Activated T-helper 1 cell treated with Interleukin-2 at 50 U/mL for 16 hours (primary cell): ENCODE measurements around the gene BCAS1.
A peak's percentile ranks its signal among the peaks of the same experiment; 100 is the strongest.

Experiments used
- DNase-seq: peaks from one replicate; pipeline ENCODE4 v3.0.0-alpha.2; 2020; ENCODE audit warnings: low read depth

Gene BCAS1

DNA sequence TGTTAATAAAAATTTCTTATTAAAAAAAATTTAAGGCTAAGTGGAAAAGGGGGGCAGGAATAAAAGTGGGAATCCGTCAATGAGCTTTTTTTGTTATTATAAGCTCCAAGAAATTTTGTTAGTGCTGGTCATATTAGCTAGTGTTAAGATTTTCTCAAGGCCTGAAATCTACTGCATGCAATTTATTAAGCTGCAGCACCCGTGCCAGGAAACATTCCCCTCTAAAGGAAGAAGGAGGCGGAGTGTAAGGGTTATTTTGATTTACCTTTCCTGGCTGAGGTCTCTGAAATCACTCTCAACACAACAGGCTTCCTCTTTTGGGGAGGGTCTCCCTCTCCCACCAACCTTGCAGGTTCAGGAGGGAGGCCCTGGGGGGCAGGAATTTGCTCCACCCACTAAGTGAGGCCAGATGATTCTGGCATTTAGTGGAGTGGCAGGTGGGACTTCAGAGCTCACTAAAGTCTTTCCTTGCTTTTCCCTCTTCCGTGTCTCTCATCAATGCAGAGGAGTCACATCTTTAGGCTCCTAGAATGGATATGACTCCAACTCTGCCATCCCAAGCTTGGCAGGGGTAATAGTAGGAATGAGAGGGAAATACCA is 168.8 kb downstream of the BCAS1 start:
- no peak for DNase-seq

- no peak for DNase-seq
Measured at GRCh38 chr20:53901064-53901463, 169.3 kb downstream of the BCAS1 start.

DNA sequence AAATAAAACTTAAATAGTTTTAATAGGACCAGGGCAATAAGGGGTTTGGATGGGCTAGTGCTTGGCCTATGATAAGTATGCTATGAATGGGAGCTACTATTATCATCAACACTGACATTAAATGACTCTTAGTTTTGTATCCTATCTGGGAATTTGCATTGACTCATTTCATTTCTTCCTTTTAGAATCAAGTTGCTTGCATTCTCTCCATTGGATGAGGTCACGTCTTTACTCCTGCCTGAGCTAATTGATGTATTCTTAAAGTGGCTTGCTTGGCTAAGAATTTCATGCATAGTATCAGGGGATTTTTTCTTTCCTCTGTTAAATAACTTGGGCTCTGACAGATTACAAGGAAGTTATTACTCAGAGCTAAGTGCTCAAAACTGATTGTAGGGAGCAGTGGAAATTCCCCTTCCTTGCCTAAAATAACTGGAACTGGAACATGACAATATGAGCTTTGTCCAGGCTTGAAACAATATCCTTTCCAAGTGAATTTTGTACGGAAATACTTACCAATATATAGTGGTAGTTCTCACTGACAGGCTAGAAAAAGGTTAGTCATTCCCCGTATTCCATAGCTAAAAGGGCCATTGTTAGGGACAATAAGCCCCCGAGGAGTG is 169.9 kb downstream of the BCAS1 start:
- DNase-seq = no peak

DNA sequence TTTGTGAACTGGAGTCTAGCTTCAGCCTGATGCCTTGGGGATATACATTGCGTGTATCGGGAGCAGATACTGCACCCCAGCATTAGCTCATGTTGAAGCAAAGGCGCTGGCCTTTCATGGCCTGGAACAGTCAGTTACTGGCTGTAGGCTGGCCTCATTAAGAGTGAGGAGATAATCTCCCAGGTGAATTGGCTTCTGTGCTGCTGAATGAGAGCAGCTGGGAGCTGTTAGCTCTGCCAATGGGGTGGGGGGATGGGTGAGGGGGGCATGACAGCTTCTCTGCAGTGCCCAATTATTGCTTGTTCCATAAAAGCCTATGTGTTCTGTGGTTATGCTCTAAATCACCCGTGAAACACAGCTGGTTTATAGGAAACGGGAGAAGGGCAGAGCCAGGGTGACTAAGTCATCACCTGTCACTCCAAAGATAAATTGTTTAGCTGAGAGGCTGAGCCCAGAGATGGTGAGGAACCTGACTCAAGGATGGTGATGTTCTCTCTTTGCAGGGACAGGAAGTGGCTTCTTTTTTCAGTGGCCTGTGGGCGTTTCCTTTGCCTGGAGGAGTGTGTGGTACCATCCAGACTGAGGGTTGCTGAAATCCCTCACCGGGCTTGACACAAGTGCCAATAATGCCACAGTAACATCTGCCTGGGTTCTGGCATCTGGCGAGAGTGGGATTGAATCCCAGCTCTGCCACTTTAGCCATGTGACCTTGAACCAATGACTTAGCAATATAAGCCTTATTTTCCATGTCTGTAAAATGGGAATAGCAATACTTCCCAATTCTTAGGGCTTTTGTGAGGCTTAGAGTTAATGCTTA is 170.8 kb downstream of the BCAS1 start:
- DNase-seq = peak; percentile 55

- DNase-seq = no peak
Measured at GRCh38 chr20:53898556-53898931, 171.8 kb downstream of the BCAS1 start.

DNA sequence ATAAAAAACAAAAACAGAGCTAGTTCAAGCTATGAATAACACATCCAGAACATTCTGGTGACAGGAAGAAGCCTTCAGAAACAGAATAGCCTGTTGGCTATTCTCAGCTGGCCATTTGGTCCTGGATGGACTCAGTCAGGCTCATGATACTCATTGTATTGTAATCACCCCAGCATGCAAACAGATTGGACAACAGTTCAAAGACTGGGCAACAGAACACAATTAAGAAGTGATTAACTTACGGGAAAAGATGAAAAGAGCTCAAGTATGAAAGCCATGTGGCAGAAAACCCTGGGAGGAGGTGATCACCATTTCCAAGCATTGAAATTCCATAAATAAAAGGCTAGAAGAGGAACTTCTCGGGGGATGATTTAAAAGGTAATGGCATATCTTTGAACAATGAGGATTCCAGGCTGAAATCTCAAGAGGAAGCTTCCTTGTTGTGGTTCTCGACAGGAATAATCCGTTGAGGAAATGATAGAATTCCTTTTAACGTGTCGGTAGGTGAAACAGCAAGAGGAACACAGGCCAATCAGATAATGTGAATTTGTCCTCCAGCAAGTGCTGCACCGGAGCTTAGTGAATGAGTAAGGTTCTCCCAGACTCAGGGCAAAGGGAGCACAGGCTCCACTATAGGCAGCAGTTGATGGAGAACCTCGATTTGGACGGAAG is 172.4 kb downstream of the BCAS1 start:
- no peak for DNase-seq

- DNase-seq = no peak
Measured at GRCh38 chr20:53896647-53897046, 173.7 kb downstream of the BCAS1 start.

DNA sequence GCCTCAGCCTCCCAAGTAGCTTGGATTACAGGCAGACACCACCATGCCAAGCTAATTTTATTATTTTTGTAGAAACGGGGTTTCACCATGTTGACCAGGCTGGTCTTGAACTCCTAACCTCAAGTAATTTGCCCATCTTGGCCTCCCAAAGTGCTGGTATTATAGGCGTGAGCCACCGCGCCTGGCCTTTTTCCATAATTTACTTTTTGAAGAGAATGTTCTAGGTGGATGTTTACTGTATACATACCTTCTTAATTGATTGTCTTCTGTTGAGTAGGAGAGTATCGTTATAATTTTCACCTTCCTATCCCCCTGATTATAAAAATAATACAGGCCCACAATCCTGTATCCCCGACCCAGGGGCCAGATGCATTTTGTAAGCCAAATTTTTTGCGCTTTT is 174.4 kb downstream of the BCAS1 start:
- no peak for DNase-seq

- DNase-seq = no peak
Measured at GRCh38 chr20:53895385-53895755, 175.0 kb downstream of the BCAS1 start.

GRCh38 chr20:53894707-53895384 is 175.5 kb downstream of the BCAS1 start:
- no peak for DNase-seq
